Ishikawa (cell line): Measurements from ENCODE around the gene RAPGEF6.

ENCODE experiments used
- CEBPB ChIP-seq: IDR thresholded peaks from 2 replicates; pipeline ENCODE4 v1.6.1; 2012
- CREB1 ChIP-seq: IDR thresholded peaks from 2 replicates; pipeline ENCODE4 v1.6.1; 2012; ENCODE audit warnings: low read depth
- EGR1 ChIP-seq: IDR thresholded peaks from 2 replicates; pipeline ENCODE4 v1.6.1; 2012
- EP300 ChIP-seq: IDR thresholded peaks from 2 replicates; pipeline ENCODE4 v1.6.1; 2012; ENCODE audit warnings: borderline replicate concordance
- FOXM1 ChIP-seq: IDR thresholded peaks from 2 replicates; pipeline ENCODE4 v1.6.1; 2012; ENCODE audit warnings: low read depth, borderline replicate concordance
- NFIC ChIP-seq: IDR thresholded peaks from 2 replicates; pipeline ENCODE4 v1.6.1; 2012
- RAD21 ChIP-seq: IDR thresholded peaks from 2 replicates; pipeline ENCODE4 v1.6.1; 2012; ENCODE audit warnings: low read depth
- TAF1 ChIP-seq: IDR thresholded peaks from 2 replicates; pipeline ENCODE4 v1.6.1; 2012; ENCODE audit warnings: low read depth, mild to moderate bottlenecking
- TEAD4 ChIP-seq: IDR thresholded peaks from 2 replicates; pipeline ENCODE4 v1.6.1; 2012
- YY1 ChIP-seq: IDR thresholded peaks from 2 replicates; pipeline ENCODE4 v1.6.1; 2012; ENCODE audit warnings: low read depth
- ZBTB7A ChIP-seq: IDR thresholded peaks from 2 replicates; pipeline ENCODE4 v1.6.1; 2012; ENCODE audit warnings: low read depth
- TF ChIP-seq, protein P1 (sequence below): IDR thresholded peaks from 2 replicates; pipeline ENCODE4 v1.6.1; 2012; ENCODE audit warnings: low read depth, mild to moderate bottlenecking
- TF ChIP-seq, protein P2 (sequence below): IDR thresholded peaks from 2 replicates; pipeline ENCODE4 v1.6.1; 2012
- TF ChIP-seq, protein P3 (sequence below): IDR thresholded peaks from 2 replicates; pipeline ENCODE4 v1.6.1; 2012

DNA sequence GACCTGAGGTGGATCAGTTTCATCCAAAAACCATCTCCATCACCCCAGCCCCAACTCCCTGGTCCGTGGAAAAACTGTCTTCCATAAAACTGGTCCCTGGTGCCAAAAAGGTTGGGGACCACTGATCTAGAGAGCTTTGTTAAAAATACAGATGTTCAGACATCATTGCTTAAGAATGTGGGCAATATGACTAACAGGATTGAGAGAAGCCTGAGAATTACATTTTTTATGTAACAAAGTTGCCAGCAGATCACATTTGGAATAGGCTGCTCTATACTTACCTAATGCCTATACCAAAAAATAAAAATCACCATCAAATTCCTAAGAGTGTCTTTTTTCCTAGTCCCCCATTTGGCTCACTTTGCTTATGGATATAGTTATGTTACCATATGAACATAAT, 143.3 kb downstream of the RAPGEF6 start:
- TF ChIP-seq TEAD4, result no peak
- no peak for TF ChIP-seq CEBPB
- TF ChIP-seq NFIC, result no peak
- no peak for TF ChIP-seq EP300
- TF ChIP-seq, protein P1, sequence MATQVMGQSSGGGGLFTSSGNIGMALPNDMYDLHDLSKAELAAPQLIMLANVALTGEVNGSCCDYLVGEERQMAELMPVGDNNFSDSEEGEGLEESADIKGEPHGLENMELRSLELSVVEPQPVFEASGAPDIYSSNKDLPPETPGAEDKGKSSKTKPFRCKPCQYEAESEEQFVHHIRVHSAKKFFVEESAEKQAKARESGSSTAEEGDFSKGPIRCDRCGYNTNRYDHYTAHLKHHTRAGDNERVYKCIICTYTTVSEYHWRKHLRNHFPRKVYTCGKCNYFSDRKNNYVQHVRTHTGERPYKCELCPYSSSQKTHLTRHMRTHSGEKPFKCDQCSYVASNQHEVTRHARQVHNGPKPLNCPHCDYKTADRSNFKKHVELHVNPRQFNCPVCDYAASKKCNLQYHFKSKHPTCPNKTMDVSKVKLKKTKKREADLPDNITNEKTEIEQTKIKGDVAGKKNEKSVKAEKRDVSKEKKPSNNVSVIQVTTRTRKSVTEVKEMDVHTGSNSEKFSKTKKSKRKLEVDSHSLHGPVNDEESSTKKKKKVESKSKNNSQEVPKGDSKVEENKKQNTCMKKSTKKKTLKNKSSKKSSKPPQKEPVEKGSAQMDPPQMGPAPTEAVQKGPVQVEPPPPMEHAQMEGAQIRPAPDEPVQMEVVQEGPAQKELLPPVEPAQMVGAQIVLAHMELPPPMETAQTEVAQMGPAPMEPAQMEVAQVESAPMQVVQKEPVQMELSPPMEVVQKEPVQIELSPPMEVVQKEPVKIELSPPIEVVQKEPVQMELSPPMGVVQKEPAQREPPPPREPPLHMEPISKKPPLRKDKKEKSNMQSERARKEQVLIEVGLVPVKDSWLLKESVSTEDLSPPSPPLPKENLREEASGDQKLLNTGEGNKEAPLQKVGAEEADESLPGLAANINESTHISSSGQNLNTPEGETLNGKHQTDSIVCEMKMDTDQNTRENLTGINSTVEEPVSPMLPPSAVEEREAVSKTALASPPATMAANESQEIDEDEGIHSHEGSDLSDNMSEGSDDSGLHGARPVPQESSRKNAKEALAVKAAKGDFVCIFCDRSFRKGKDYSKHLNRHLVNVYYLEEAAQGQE, result no peak
- TF ChIP-seq, protein P2, sequence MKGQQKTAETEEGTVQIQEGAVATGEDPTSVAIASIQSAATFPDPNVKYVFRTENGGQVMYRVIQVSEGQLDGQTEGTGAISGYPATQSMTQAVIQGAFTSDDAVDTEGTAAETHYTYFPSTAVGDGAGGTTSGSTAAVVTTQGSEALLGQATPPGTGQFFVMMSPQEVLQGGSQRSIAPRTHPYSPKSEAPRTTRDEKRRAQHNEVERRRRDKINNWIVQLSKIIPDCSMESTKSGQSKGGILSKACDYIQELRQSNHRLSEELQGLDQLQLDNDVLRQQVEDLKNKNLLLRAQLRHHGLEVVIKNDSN, result no peak
- no peak for TF ChIP-seq RAD21
- TF ChIP-seq FOXM1, result no peak
- TF ChIP-seq, protein P3, sequence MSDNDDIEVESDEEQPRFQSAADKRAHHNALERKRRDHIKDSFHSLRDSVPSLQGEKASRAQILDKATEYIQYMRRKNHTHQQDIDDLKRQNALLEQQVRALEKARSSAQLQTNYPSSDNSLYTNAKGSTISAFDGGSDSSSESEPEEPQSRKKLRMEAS, result no peak
- no peak for TF ChIP-seq CREB1
- TF ChIP-seq TAF1, result no peak
- no peak for TF ChIP-seq ZBTB7A
- TF ChIP-seq EGR1, result no peak
- TF ChIP-seq YY1, result no peak
